Stimulated activated naive CD4-positive, alpha-beta T cell treated with Interleukin-2 at 50 U/mL for 16 hours (primary cell): ENCODE measurements around the gene SUGT1.

ENCODE experiments used
- DNase-seq: peaks from one replicate; lab custom pipeline; 2025; lab: John Stamatoyannopoulos, UW

Gene SUGT1

DNA sequence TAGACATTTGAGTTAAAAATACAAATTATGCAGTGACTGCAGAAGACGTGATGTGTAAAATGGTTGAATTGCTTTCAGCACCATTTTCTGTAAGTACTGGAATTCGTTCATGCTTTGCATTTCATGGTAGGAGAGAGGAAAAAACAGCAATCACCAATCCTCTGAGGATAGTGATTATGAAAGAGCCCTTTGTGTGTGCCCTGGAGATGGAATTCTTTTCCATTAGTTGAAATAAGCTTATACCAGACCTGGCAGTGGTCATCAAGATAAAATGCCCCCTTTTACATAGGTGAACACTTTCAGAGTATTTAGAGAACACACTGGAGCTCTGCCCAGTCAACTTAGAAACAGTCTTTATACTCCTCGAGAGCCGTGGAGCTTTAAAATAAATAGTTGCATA lies 85.3 kb downstream of the SUGT1 start:
- no peak for DNase-seq

DNA sequence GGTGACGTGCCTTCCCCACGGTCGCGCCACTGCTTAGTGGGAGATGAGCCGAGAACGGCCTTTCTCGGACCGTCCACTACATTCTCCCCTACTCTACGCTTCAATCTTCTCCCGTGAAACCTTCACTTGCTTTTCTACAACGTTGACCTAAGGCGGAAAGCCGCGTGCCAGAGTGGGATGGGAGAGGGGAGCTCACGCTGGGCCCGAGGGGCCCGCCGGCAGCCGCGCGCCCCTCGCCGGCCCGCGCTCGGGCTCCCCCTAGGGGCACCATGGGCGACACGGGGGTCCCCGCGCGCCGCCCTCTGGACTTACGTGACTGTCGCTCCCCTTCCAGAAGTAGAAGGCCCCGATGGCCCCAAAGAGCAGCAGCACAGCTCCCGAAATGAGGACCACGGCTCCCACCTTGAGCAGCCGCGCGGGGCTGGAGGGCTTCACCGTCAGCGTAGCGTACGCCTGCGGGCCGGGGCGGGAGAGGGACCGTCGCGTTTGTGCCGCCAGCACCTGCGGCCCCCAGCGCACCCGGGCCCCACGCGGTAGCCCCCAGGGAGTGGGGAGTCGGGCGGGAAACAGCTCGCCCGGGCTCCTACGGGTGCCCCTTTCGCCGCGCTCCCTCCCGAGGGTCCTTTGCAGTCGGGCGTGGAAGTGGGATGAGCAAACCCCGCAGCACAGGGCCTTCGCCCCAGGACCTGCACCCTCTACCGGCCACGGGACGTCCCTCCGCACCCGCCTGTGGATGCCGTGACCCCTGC lies 86.3 kb downstream of the SUGT1 start:
- DNase-seq = no peak

DNA sequence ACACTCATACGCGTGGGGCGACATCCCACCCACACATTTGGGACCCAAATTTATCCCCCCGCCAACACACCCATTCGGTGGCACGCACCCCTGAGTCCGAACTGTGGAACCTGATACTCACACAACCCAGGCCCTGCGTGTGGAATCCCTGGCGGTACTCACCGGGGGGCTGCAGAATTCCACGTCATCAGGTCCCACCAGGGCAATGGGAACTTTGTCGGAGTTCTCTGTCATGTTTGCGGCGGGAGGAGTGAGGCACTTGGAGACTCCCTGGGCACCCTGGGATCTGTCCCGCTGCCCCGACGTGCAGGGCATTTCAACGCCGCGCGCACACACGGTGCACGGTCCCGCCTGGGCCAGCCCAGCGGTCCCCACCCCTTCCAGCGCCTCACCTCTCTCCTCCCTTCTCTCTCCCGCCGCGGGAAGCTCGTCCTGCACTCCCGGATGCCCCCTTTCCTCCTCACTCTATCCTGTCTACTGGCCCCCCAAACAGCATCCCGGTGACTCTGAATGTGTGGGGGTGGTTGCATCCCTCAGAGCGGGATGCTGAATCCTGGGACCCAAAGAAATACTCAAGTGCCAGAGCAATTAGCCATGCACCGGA lies 86.9 kb downstream of the SUGT1 start, which contains the start of gene CNMD:
Gene CNMD, minus strand, starts transcription at position 353 of the 604 bp plus-strand sequence. Its CDS starts 119 bp downstream, at position 234.
- DNase-seq = no peak

- DNase-seq = no peak
These were observed 90.9 kb downstream of the SUGT1 start for GRCh38 chr13:52743569-52743968.

DNA sequence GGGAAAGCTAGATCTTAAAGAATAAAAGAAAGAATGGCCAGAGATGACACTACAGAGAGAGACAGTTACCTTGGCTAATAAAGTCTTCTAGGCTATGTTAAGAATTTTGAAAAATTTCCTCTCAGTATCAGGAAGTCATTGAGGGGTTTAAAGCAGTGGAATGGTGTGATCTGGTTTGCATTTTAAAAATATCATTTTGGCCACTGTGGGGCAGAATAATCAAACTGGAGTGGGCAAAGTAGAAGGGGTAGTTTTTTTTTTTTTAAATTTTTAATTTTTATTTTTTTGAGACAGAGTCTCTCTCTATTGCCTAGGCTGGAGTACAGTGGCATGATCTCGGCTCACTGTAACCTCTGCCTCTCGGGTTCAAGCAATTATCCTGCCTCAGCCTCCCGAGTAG lies 91.4 kb downstream of the SUGT1 start:
- DNase-seq = no peak

DNA sequence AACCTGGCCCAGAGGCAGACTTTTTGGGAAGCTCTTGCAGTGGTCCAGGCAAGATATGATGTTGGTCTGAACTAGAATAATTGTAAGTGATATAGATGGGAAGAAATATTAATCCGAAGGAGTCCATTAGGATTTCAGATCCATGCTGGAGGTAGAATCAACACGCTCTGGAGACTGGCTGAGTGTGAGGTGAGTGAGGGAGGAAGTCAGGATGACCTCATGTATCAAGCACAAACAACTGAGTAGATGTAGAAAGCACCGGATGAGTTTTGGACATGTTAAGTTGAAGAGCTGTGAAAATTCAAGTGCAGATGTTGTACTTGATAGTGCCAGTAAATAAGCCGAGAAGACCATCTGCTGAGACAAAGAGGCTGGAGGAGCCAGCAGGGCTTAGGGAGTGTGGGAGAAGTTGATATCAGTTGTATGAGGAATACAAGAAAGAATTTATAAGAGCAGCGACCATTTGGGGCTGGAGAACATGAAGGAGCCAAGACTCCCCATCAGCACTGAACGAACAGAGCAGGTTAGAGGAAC lies 92.3 kb downstream of the SUGT1 start:
- DNase-seq = no peak

GRCh38 chr13:52746141-52746540 lies 93.5 kb downstream of the SUGT1 start:
- DNase-seq = no peak

DNA sequence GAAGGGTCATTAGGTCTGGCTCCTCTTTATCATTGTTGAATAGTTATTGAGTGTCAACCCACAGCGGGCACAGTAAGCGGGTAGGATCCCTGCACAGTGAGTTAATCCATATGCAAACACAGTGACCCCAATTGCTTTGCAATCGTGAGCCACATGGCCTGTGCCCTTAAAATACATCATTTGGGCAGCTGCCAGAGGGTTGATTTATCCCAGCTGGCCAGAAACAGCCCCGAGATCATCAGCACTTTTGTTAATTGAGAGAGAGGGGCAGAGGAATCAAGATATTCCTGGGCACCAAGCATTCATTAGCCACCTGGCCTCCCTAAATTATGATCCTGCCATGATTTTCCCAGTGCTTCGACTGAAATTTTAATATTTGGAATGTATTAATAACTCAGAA lies 96.8 kb downstream of the SUGT1 start:
- no peak for DNase-seq
